OCI-LY3 (cell line): Measurements from ENCODE around the gene MORN5.

Experiments
- H2AFZ ChIP-seq: fragments of 200-600, 300-600 bp; shearing (Covaris generic); 2 replicates; pipeline ENCODE4 v1.6.0; 2014; ENCODE audit warnings: antibody characterized with exemption, low read depth, low read length
- H3K27ac ChIP-seq: fragments of 200-600, 300-600 bp; sonication (generic); 2 replicates; pipeline ENCODE4 v1.5.1; 2014; ENCODE audit warnings: mild to moderate bottlenecking, low read length, moderate library complexity, mixed read lengths
- H3K27me3 ChIP-seq: fragments of 200-600, 300-600 bp; sonication (generic); 2 replicates; pipeline ENCODE4 v1.6.1; 2014; ENCODE audit warnings: low read depth, low read length, mixed read lengths
- H3K36me3 ChIP-seq: fragments of 200-600, 300-600 bp; sonication (generic); replicated peaks from 2 replicates; pipeline ENCODE3; 2014; ENCODE audit warnings: low read depth, low read length, mixed read lengths
- H3K4me1 ChIP-seq: fragments of 300-600, 200-600 bp; sonication (generic); 2 replicates; pipeline ENCODE4 v1.6.1; 2014; ENCODE audit warnings: low read length, mixed read lengths
- H3K4me2 ChIP-seq: fragments of 200-600, 300-600 bp; sonication (generic); 2 replicates; pipeline ENCODE4 v1.6.1; 2014; ENCODE audit warnings: low read length, mixed read lengths
- H3K4me3 ChIP-seq: fragments of 300-600, 200-600 bp; sonication (generic); 2 replicates; pipeline ENCODE4 v1.5.1; 2014; ENCODE audit warnings: antibody characterized with exemption, mild to moderate bottlenecking, low read length, moderate library complexity
- H3K79me2 ChIP-seq: fragments of 300-600, 200-600 bp; shearing (Covaris generic); 2 replicates; pipeline ENCODE4 v1.6.1; 2014; ENCODE audit warnings: mild to moderate bottlenecking, low read length, mixed read lengths
- H3K9ac ChIP-seq: fragments of 300-600, 200-600 bp; shearing (Covaris generic); 2 replicates; pipeline ENCODE4 v1.6.0; 2014; ENCODE audit warnings: mild to moderate bottlenecking, low read length, moderate library complexity
- H3K9me3 ChIP-seq: fragments of 200-600, 300-600 bp; shearing (Covaris generic); 2 replicates; pipeline ENCODE4 v1.6.1; 2014; ENCODE audit warnings: low read length, mixed read lengths; ENCODE audit not compliant: insufficient read depth
- H4K20me1 ChIP-seq: fragments of 200-600, 300-600 bp; sonication (generic); 2 replicates; pipeline ENCODE4 v1.6.1; 2016; ENCODE audit warnings: low read length, mixed read lengths; ENCODE audit not compliant: insufficient read depth
- EZH2phosphoT487 ChIP-seq: fragments of 200-600 bp; shearing (Covaris generic); IDR thresholded peaks from 2 replicates; pipeline ENCODE4 v1.6.1; 2018; ENCODE audit warnings: antibody characterized with exemption, mixed run types, low read depth
- TF ChIP-seq, protein P1 (sequence below): fragments of 200-600, 300-600 bp; sonication (generic); IDR thresholded peaks from 2 replicates; pipeline ENCODE4 v1.5.1; 2014; ENCODE audit warnings: antibody characterized with exemption, low read length, low read depth

Gene MORN5

DNA sequence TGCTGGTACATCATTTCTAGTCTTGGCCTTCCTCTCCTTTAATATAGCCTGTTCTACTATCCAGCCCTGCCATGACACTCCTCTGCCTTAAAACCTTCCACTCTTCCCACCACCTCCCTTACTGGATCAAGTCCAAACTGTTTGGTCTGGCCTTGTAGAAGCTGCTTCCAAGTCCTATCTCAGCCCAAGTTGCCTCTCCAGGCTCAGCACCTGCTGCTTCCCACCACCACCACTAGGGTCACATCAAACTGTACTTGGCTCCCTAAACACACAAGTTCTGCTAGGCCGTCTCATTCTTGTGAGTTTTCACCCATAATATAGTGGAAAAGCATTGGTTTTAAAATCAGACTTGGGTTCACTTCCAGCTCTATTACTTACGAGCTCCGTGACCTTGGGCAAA, 1.5 kb upstream of the MORN5 start:
- Histone ChIP-seq H3K27ac (no peak overlapping the region), H3K36me3 (no peaks in the 10 kb centered on the region), H4K20me1 (0 out of 2 replicates have a peak, but pooled peaks cover 10% of the 10 kb centered on the region), H3K79me2 (peaks cover 51% of the 10 kb centered on the region), H3K4me1 (peaks cover 7% of the 10 kb centered on the region; the same call in 1 of the 2 replicates), H3K4me2 (peak overlapping the region; percentile 27), H3K4me3 (no peak overlapping the region), H3K27me3 (0 out of 2 replicates have a peak, but pooled peaks cover 3% of the 10 kb centered on the region), H2AFZ (no peak overlapping the region), H3K9ac (no peak overlapping the region), H3K9me3 (peaks cover 6% of the 10 kb centered on the region)
- TF ChIP-seq, protein P1, sequence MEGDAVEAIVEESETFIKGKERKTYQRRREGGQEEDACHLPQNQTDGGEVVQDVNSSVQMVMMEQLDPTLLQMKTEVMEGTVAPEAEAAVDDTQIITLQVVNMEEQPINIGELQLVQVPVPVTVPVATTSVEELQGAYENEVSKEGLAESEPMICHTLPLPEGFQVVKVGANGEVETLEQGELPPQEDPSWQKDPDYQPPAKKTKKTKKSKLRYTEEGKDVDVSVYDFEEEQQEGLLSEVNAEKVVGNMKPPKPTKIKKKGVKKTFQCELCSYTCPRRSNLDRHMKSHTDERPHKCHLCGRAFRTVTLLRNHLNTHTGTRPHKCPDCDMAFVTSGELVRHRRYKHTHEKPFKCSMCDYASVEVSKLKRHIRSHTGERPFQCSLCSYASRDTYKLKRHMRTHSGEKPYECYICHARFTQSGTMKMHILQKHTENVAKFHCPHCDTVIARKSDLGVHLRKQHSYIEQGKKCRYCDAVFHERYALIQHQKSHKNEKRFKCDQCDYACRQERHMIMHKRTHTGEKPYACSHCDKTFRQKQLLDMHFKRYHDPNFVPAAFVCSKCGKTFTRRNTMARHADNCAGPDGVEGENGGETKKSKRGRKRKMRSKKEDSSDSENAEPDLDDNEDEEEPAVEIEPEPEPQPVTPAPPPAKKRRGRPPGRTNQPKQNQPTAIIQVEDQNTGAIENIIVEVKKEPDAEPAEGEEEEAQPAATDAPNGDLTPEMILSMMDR: peak; percentile 36
- no peak for TF ChIP-seq EZH2phosphoT487

- Histone ChIP-seq H3K27ac (no peak overlapping the region), H2AFZ (peak overlapping the region; percentile 96), H3K4me2 (peak overlapping the region; percentile 76), H3K4me1 (peaks cover 7% of the 10 kb centered on the region; the same call in 1 of the 2 replicates), H3K9ac (0 out of 2 replicates have a peak overlapping the region, but pooled peaks have one; percentile 87), H3K27me3 (peaks cover 7% of the 10 kb centered on the region; the same call in 1 of the 2 replicates), H3K79me2 (peaks cover 37% of the 10 kb centered on the region), H3K4me3 (peak overlapping the region; percentile 94), H3K9me3 (peaks cover 6% of the 10 kb centered on the region), H3K36me3 (no peaks in the 10 kb centered on the region), H4K20me1 (no peaks in the 10 kb centered on the region)
- no peak for TF ChIP-seq EZH2phosphoT487
- TF ChIP-seq, protein P1: no peak
Observed at GRCh38 chr9:122159925-122160246, 178 bp downstream of the MORN5 start.

DNA sequence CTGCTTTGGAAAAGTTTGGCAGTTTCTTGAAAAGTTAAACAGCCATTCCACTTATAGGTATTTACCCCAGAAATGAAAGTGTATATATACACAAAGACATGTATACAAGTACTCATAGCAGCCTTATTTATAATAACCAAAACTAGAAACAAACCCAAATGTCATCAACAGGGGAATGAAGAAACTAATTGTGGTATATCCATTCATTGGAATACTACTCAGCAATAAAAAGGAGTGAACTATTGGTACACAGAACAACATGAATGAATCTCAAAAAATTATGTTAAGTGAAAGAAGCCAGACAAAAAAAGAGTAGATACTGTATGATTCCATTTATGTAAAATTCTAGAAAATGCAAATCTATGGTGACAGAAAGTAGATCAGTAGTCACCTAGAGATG, 2.7 kb downstream of the MORN5 start:
- Histone ChIP-seq H3K27me3 (peaks cover 18% of the 10 kb centered on the region; the same call in 1 of the 2 replicates), H3K4me1 (peaks cover 7% of the 10 kb centered on the region; the same call in 1 of the 2 replicates), H4K20me1 (no peaks in the 10 kb centered on the region), H2AFZ (no peak overlapping the region), H3K9ac (no peak overlapping the region), H3K4me3 (no peak overlapping the region), H3K27ac (no peak overlapping the region), H3K9me3 (peaks cover 6% of the 10 kb centered on the region), H3K79me2 (peaks cover 18% of the 10 kb centered on the region), H3K4me2 (no peak overlapping the region), H3K36me3 (no peaks in the 10 kb centered on the region)
- no peak for TF ChIP-seq EZH2phosphoT487
- TF ChIP-seq, protein P1: no peak

DNA sequence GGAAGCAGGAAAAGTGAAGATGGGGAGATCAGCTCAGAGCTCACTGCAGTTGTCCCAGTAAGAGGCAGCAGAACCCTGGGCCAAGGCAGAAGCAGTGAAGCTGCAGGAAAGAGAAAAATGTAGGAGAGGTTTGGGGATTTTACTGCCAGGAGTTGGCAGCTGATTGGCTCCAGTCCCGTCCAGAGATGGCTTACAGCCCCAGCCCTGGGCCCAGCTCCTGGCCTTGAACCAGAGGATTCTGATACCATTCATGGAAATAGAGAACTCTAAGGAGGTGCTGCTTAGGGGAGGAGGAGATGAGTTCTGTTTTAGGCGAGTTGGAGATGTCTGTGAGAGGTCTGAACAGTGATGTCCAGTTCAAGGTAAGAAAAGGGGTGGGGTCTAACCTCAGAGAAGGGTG, 4.6 kb downstream of the MORN5 start:
- Histone ChIP-seq H3K27me3 (peaks cover 25% of the 10 kb centered on the region; the same call in 1 of the 2 replicates), H3K4me3 (no peak overlapping the region), H4K20me1 (no peaks in the 10 kb centered on the region), H3K9ac (no peak overlapping the region), H3K36me3 (no peaks in the 10 kb centered on the region), H3K4me1 (no peaks in the 10 kb centered on the region), H3K79me2 (peaks cover 3% of the 10 kb centered on the region), H3K27ac (no peak overlapping the region), H2AFZ (no peak overlapping the region), H3K4me2 (no peak overlapping the region), H3K9me3 (peaks cover 6% of the 10 kb centered on the region)
- TF ChIP-seq, protein P1: no peak
- no peak for TF ChIP-seq EZH2phosphoT487
